HepG2 (cell line): Measurements from ENCODE around the gene GPR139. TPM values are rescaled to one million over a fixed set of nuclear protein-coding genes. Genes with fewer than 3 reads are reported as not detected.
A peak's percentile ranks its signal among the peaks of the same experiment; 100 is the strongest.

Experiments
- ATAC-seq: fragments of 200-7000 bp; cut with Tn5 transposase; 3 replicates; pipeline ENCODE4 v1.9.1; 2020; ENCODE audit warnings: mild to moderate bottlenecking, moderate library complexity
- BruUV-seq: library from RNA; stranded (reverse); fragments of 400-500 nt; replicated peaks from 2 replicates; lab custom pipeline; 2021; lab: Mats Ljungman, UMichigan
- CTCF ChIA-PET: fragments of 300-600 bp; formaldehyde crosslinking; extraction: SDS; loops from one replicate; lab custom pipeline; 2021; ENCODE audit warnings: low total read pairs, inconsistent platforms, low intra/inter-chr PET ratio; lab: Yijun Ruan, JAX
- POLR2A ChIA-PET: fragments of 350-600 bp; sonication (Branson Sonifier 250); formaldehyde crosslinking; loops from one replicate; lab custom pipeline; 2020; ENCODE audit warnings: antibody characterized with exemption, inconsistent platforms; lab: Yijun Ruan, JAX
- DNase-seq: peaks from one replicate; pipeline ENCODE4 v3.0.0-alpha.2; 2015; ENCODE audit warnings: low spot score
- FAIRE-seq: peaks from 3 replicates; lab custom pipeline; 2011; peaks lifted over from hg19 to GRCh38; lab: Jason Lieb, UNC
- H2AFZ ChIP-seq: one replicate; pipeline ENCODE4 v1.6.1; 2011; ENCODE audit warnings: low read length, inconsistent platforms
- H3K27ac ChIP-seq: fragments of 300-600 bp; 3 replicates; pipeline ENCODE4 v1.8.0; 2011; ENCODE audit warnings: mixed run types, mild to moderate bottlenecking, mixed read lengths, low read length, inconsistent platforms; ENCODE audit not compliant: insufficient read depth; ENCODE audit errors: extremely low read length
- H3K27me3 ChIP-seq, 2 experiments: fragments of 200-600 bp in 1 of 2; 2 replicates in 1 of 2; 3 replicates in 1 of 2; pipeline versions ENCODE4 v1.6.0 to v1.8.0; 2011; ENCODE audit warnings: low read length in 2 of 2, mild to moderate bottlenecking in 2 of 2, moderate library complexity in 2 of 2, inconsistent platforms in 1 of 2; ENCODE audit not compliant: insufficient read depth in 2 of 2, control insufficient read depth in 1 of 2
- H3K36me3 ChIP-seq, 2 experiments: fragments of 200-600 bp in 1 of 2; replicated peaks in 1 of 2; 2 replicates in 1 of 2; 3 replicates in 1 of 2; pipeline versions ENCODE4 v1.5.1 to v1.8.0; 2011; ENCODE audit warnings: low read length in 2 of 2, inconsistent platforms in 1 of 2; ENCODE audit not compliant: insufficient read depth in 2 of 2, control insufficient read depth in 1 of 2
- H3K4me1 ChIP-seq: 2 replicates; pipeline ENCODE4 v1.5.1; 2012; ENCODE audit warnings: low read length, inconsistent platforms; ENCODE audit not compliant: insufficient read depth
- H3K4me2 ChIP-seq: 2 replicates; pipeline ENCODE4 v1.6.0; 2011; ENCODE audit warnings: low read depth, low read length, inconsistent platforms
- H3K4me3 ChIP-seq, 3 experiments: fragments of 200-600 bp in 1 of 3; sonication (generic), shearing (Covaris generic) in 1 of 3; replicated peaks in 1 of 3; 2 replicates each; pipeline ENCODE4 v1.5.1; 2011 to 2016; ENCODE audit warnings: low read length in 3 of 3, inconsistent platforms in 2 of 3, low read depth in 2 of 3, mild to moderate bottlenecking in 2 of 3, control low read depth in 1 of 3, mixed read lengths in 1 of 3; ENCODE audit not compliant: insufficient read depth in 1 of 3
- H3K79me2 ChIP-seq: one replicate; pipeline ENCODE4 v1.6.1; 2011; ENCODE audit warnings: low read length, inconsistent platforms; ENCODE audit not compliant: insufficient read depth
- H3K9ac ChIP-seq: 2 replicates; pipeline ENCODE4 v1.6.0; 2011; ENCODE audit warnings: mild to moderate bottlenecking, low read depth, low read length, inconsistent platforms; ENCODE audit not compliant: insufficient read depth
- H3K9me3 ChIP-seq: 2 replicates; pipeline ENCODE4 v1.5.1; 2012; ENCODE audit warnings: mild to moderate bottlenecking, low read length
- H4K20me1 ChIP-seq: 2 replicates; pipeline ENCODE4 v1.6.0; 2011; ENCODE audit warnings: inconsistent platforms, mild to moderate bottlenecking, low read length, moderate library complexity; ENCODE audit not compliant: insufficient read depth
- AFF4 ChIP-seq: sonication (generic); formaldehyde crosslinking; IDR thresholded peaks from 2 replicates; pipeline ENCODE4 v1.4.0; 2020; ENCODE audit warnings: missing genetic modification reagents
- ATF7 ChIP-seq, 2 experiments: fragments of 450-650 bp in 1 of 2; sonication (generic) in 1 of 2; formaldehyde crosslinking in 1 of 2; IDR thresholded peaks; 2 replicates each; pipeline versions ENCODE4 v1.4.0 to v1.6.1; 2016 to 2020; ENCODE audit warnings: antibody characterized with exemption in 1 of 2, mild to moderate bottlenecking in 1 of 2, missing genetic modification reagents in 1 of 2
- CEBPB ChIP-seq: IDR thresholded peaks from 2 replicates; pipeline ENCODE4 v1.6.1; 2011; ENCODE audit warnings: low read depth, low read length, improper control_type of control experiment, borderline replicate concordance
- MXD3 ChIP-seq: IDR thresholded peaks from 2 replicates; pipeline ENCODE4 v1.6.1; 2016; ENCODE audit warnings: mild to moderate bottlenecking, missing biosample characterization, missing genetic modification reagents
- NFYC ChIP-seq: IDR thresholded peaks from 2 replicates; pipeline ENCODE4 v1.6.1; 2016; ENCODE audit warnings: missing genetic modification reagents, missing compliant biosample characterization
- SAFB2 ChIP-seq: sonication (generic); formaldehyde crosslinking; IDR thresholded peaks from 2 replicates; pipeline ENCODE4 v1.5.1; 2020; ENCODE audit warnings: missing genetic modification reagents, low read depth, mild to moderate bottlenecking, borderline replicate concordance
- ZFP90 ChIP-seq: sonication (generic); formaldehyde crosslinking; IDR thresholded peaks from 2 replicates; pipeline ENCODE4 v1.8.0; 2022; ENCODE audit warnings: missing genetic modification reagents, mild to moderate bottlenecking, inconsistent platforms, borderline replicate concordance
- ZNF501 ChIP-seq: sonication (generic); formaldehyde crosslinking; IDR thresholded peaks from 2 replicates; pipeline ENCODE4 v1.5.1; 2020; ENCODE audit warnings: mild to moderate bottlenecking, moderate library complexity, missing genetic modification reagents
- ZNF639 ChIP-seq: conservative IDR thresholded peaks from 2 replicates; pipeline ENCODE4 v1.6.1; 2018; ENCODE audit warnings: missing genetic modification reagents
- WGBS: methylation state at CpG from one replicate; pipeline ENCODE4 v1.1.6; 2017; ENCODE audit warnings: low lambda C conversion rate; 5-methylcytosine and 5-hydroxymethylcytosine counted together
- in situ Hi-C: cut with HindIII; loops from 2 replicates; pipeline ENCODE4 v1.10.0; 2017; ENCODE audit warnings: low pct_unique_long_range_greater_than_20kb; ENCODE audit not compliant: extremely low pct_ligation_motif_present
- intact Hi-C: fragments of 100-400 bp; cut with micrococcal nuclease; formaldehyde crosslinking; loops from one replicate; pipeline ENCODE4 v1.10.0; 2022; ENCODE audit not compliant: unreplicated experiment
- polyA plus RNA-seq, 8 experiments: library from polyadenylated mRNA; depleted of rRNA in 3 of 8; stranded (reverse) in 7 of 8; unstranded in 1 of 8; fragments of >200 nt; fragmentation: Illumina TruSeq in 4 of 8; extraction: Trizol in 4 of 8; gene quantifications; 2 replicates each; pipeline versions ENCODE4 v1.2.1 to v1.2.3, GENCODE V29; 2011 to 2016; ENCODE audit warnings: low read depth in 4 of 8, missing spikeins in 1 of 8, mixed read lengths in 1 of 8; ENCODE audit not compliant: insufficient read depth in 1 of 8
- total RNA-seq, 5 experiments: library from RNA; depleted of rRNA; stranded (reverse); fragments of >200 nt; fragmentation: Illumina TruSeq; extraction: Trizol; gene quantifications; 2 replicates each; pipeline ENCODE4 v1.2.3, GENCODE V29; 2016; ENCODE audit warnings: low read depth in 1 of 5

GPR139 gene
- total and polyA plus RNA-seq, 2 of the 13 experiments (the other 11 are each of a cell fraction or from before 2014, with no cell fraction given), result not detected

- H3K9me3 ChIP-seq, result no peaks in the 10 kb centered on the region
- 1% methylated on average over 2 of the region's 2 CpGs for WGBS
- ATAC-seq, result no peak
- H3K9ac ChIP-seq, result no peak overlapping the region
- H2AFZ ChIP-seq, result no peak overlapping the region
- H3K4me2 ChIP-seq, result no peak overlapping the region
- no peaks in the 10 kb centered on the region for H3K79me2 ChIP-seq
- H3K4me1 ChIP-seq, result no peaks in the 10 kb centered on the region
- H3K27ac ChIP-seq, result no peak overlapping the region
- no peaks in the 10 kb centered on the region for H3K36me3 ChIP-seq
- H4K20me1 ChIP-seq, result no peaks in the 10 kb centered on the region
- no peak for FAIRE-seq
- H3K4me3 ChIP-seq, result no peak overlapping the region
- intact Hi-C loops (no loop called here), in situ Hi-C loops (no loop called here)
- no peaks in the 10 kb centered on the region for H3K27me3 ChIP-seq
- BruUV-seq, result no TSS peak
- no peak for DNase-seq
- ChIA-PET CTCF (no interaction called here), POLR2A (no interaction called here)
- TF ChIP-seq NFYC (no peak), ATF7 (IDR thresholded peaks at IDR 0.05) (peak; percentile 62), ATF7 (CRISPR knock-in tag; IDR thresholded peaks at IDR 0.05) (no peak), ZFP90 (CRISPR knock-in tag) (no peak), ZNF639 (CRISPR knock-in tag) (no peak), AFF4 (CRISPR knock-in tag) (no peak), SAFB2 (CRISPR knock-in tag) (no peak), ZNF501 (CRISPR knock-in tag) (no peak), MXD3 (no peak), CEBPB (peak; percentile 72; the same call in 1 of the 2 replicates)
These were observed 52.7 kb downstream of the GPR139 start for GRCh38 chr16:20020976-20021375.
